Measurements from ENCODE around the gene DOK1. TPM values are rescaled to one million over a fixed set of nuclear protein-coding genes. Genes with fewer than 3 reads are reported as not detected.

DOK1 gene
- total RNA-seq, 1 experiment from 2014 or later, result 4.7 TPM

GRCh38 chr2:74551942-74552913 is 2.3 kb upstream of the DOK1 start:
- no peak overlapping the region for H3K27ac ChIP-seq (ENCODE audit: low read length)
- ChIA-PET POLR2A (ENCODE audit: unreplicated experiment) (no interaction called here), CTCF (no interaction called here)
- peaks cover 10% of the 10 kb centered on the region for H3K79me2 ChIP-seq (ENCODE audit: low read length)
- H3K4me2 ChIP-seq (ENCODE audit: low read length), result no peak overlapping the region
- H3K4me3 ChIP-seq (ENCODE audit: low read length), result no peak overlapping the region
- H3K9me3 ChIP-seq (ENCODE audit: low read length), result no peaks in the 10 kb centered on the region
- H3K9ac ChIP-seq (ENCODE audit: low read length), result no peak overlapping the region
- ATAC-seq (no peak), DNase-seq (no peak)
- H2AFZ ChIP-seq (ENCODE audit: low read length), result no peak overlapping the region
- H3K27me3 ChIP-seq (ENCODE audit: low read length), result no peaks in the 10 kb centered on the region
- no peaks in the 10 kb centered on the region for H3K9me2 ChIP-seq (replicated peaks; ENCODE audit: low read length)
- H3K36me3 ChIP-seq (ENCODE audit: low read depth, low read length), result no peaks in the 10 kb centered on the region
- H3F3A ChIP-seq (ENCODE audit: low read length, unreplicated experiment), result no peaks in the 10 kb centered on the region
- H4K20me1 ChIP-seq (ENCODE audit: low read length), result no peaks in the 10 kb centered on the region
- BruUV-seq (replicated peaks), result no TSS peak
- intact Hi-C loops (cut with micrococcal nuclease), result no loop called here
- peaks cover 12% of the 10 kb centered on the region; the same call in 1 of the 2 replicates for H3K4me1 ChIP-seq (ENCODE audit: insufficient read depth, low read length)
- TF ChIP-seq CTCF (conservative IDR thresholded peaks at IDR 0.05; ENCODE audit: low read depth, low read length) (no peak), EZH2phosphoT487 (IDR thresholded peaks at IDR 0.05; ENCODE audit: borderline replicate concordance, low read length) (no peak), EZH2 (IDR thresholded peaks at IDR 0.05; ENCODE audit: low read length, unreplicated experiment) (no peak)

GRCh38 chr2:74552914-74553811 is 1.4 kb upstream of the DOK1 start:
- no peaks in the 10 kb centered on the region for H3K36me3 ChIP-seq (ENCODE audit: low read depth, low read length)
- H3K27me3 ChIP-seq (ENCODE audit: low read length), result no peaks in the 10 kb centered on the region
- ChIA-PET CTCF (no interaction called here), POLR2A (ENCODE audit: unreplicated experiment) (no interaction called here)
- H3K4me3 ChIP-seq (ENCODE audit: low read length), result no peak overlapping the region; the same call in 1 of the 2 replicates
- no peak overlapping the region for H2AFZ ChIP-seq (ENCODE audit: low read length)
- ATAC-seq (no peak), DNase-seq (no peak)
- H3K9ac ChIP-seq (ENCODE audit: low read length), result no peak overlapping the region
- peak overlapping the region; percentile 78; the same call in 1 of the 2 replicates for H3K4me2 ChIP-seq (ENCODE audit: low read length)
- no peaks in the 10 kb centered on the region for H4K20me1 ChIP-seq (ENCODE audit: low read length)
- H3K27ac ChIP-seq (ENCODE audit: low read length), result no peak overlapping the region
- no peaks in the 10 kb centered on the region for H3F3A ChIP-seq (ENCODE audit: low read length, unreplicated experiment)
- H3K9me2 ChIP-seq (replicated peaks; ENCODE audit: low read length), result no peaks in the 10 kb centered on the region
- no TSS peak for BruUV-seq (replicated peaks)
- TF ChIP-seq EZH2phosphoT487 (IDR thresholded peaks at IDR 0.05; ENCODE audit: borderline replicate concordance, low read length), result no peak
- no peak for TF ChIP-seq EZH2 (IDR thresholded peaks at IDR 0.05; ENCODE audit: low read length, unreplicated experiment)
- no peak for TF ChIP-seq CTCF (conservative IDR thresholded peaks at IDR 0.05; ENCODE audit: low read depth, low read length)
- intact Hi-C loops (cut with micrococcal nuclease), result no loop called here
- H3K79me2 ChIP-seq (ENCODE audit: low read length), result peaks cover 10% of the 10 kb centered on the region
- no peaks in the 10 kb centered on the region for H3K9me3 ChIP-seq (ENCODE audit: low read length)
- peaks cover 12% of the 10 kb centered on the region; the same call in 1 of the 2 replicates for H3K4me1 ChIP-seq (ENCODE audit: insufficient read depth, low read length)
